ENCODE data around the gene WWP2. TPM values are rescaled to one million over a fixed set of nuclear protein-coding genes. Genes with fewer than 3 reads are reported as not detected.
"Not testable (repeated sequence)": the region's sequence is repeated elsewhere in the genome, so short reads cannot be mapped to it uniquely, and the experiment has no call there.

The WWP2 gene
- total RNA-seq, 3 donors from 2014 or later (not counting 1 experiment from before 2014, with no cell fraction given), result 72.8 to 95.6 (median 81.6) TPM

DNA sequence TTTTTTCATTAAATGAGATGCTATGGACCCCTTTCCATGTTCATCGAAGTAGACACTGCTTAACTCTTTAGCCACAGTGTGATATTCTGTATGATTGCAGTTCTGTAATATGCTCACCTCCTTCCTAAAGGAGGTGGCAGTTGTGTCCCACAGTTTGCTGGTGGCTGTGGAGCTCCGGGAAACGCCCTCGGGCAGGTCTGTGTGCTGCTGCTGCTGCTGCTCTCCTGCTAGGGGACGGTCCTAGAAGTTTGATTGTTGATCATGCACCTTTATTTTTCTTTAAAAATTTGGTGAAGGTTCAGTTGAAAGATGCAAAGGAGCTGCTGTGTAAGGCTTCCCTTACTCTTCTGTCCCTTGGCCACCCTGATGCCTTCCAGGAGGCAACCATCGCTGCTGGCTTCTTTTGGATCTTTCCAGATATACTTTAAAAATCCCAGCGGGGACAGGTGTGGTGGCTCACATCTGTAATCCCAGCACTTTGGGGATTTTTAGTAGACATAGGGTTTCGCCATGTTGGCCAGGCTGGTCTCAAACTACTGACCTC is 180.6 kb downstream of the WWP2 start:
- Mint-ChIP-seq H3K36me3 (no peaks in the 10 kb centered on the region), H3K27me3 (ENCODE audit: low read depth in 2 of 2) (no peaks in the 10 kb centered on the region), H3K4me3 (no peak overlapping the region), H3K27ac (no peak overlapping the region), H3K9me3 (no peaks in the 10 kb centered on the region), H3K4me1 (no peaks in the 10 kb centered on the region)
- no peak for ATAC-seq
- no peak for DNase-seq
- Histone ChIP-seq H3K4me1 (ENCODE audit: control insufficient read depth, insufficient read depth, low read length) (no peaks in the 10 kb centered on the region), H3K27me3 (ENCODE audit: control insufficient read depth, insufficient read depth, low read length) (no peaks in the 10 kb centered on the region), H3K27ac (ENCODE audit: low read length) (no peak overlapping the region), H3K4me3 (ENCODE audit: low read length) (no peak overlapping the region), H3K36me3 (ENCODE audit: control insufficient read depth, insufficient read depth, low read length) (peaks cover 29% of the 10 kb centered on the region), H3K9me3 (ENCODE audit: control insufficient read depth, insufficient read depth, low read length) (no peaks in the 10 kb centered on the region)
- 94% methylated on average over 8 of the region's 8 CpGs for WGBS (ENCODE audit: insufficient coverage)
- intact Hi-C loops (cut with micrococcal nuclease), result no loop called here
- TF ChIP-seq, protein P1, sequence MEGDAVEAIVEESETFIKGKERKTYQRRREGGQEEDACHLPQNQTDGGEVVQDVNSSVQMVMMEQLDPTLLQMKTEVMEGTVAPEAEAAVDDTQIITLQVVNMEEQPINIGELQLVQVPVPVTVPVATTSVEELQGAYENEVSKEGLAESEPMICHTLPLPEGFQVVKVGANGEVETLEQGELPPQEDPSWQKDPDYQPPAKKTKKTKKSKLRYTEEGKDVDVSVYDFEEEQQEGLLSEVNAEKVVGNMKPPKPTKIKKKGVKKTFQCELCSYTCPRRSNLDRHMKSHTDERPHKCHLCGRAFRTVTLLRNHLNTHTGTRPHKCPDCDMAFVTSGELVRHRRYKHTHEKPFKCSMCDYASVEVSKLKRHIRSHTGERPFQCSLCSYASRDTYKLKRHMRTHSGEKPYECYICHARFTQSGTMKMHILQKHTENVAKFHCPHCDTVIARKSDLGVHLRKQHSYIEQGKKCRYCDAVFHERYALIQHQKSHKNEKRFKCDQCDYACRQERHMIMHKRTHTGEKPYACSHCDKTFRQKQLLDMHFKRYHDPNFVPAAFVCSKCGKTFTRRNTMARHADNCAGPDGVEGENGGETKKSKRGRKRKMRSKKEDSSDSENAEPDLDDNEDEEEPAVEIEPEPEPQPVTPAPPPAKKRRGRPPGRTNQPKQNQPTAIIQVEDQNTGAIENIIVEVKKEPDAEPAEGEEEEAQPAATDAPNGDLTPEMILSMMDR (IDR thresholded peaks at IDR 0.05), result no peak

DNA sequence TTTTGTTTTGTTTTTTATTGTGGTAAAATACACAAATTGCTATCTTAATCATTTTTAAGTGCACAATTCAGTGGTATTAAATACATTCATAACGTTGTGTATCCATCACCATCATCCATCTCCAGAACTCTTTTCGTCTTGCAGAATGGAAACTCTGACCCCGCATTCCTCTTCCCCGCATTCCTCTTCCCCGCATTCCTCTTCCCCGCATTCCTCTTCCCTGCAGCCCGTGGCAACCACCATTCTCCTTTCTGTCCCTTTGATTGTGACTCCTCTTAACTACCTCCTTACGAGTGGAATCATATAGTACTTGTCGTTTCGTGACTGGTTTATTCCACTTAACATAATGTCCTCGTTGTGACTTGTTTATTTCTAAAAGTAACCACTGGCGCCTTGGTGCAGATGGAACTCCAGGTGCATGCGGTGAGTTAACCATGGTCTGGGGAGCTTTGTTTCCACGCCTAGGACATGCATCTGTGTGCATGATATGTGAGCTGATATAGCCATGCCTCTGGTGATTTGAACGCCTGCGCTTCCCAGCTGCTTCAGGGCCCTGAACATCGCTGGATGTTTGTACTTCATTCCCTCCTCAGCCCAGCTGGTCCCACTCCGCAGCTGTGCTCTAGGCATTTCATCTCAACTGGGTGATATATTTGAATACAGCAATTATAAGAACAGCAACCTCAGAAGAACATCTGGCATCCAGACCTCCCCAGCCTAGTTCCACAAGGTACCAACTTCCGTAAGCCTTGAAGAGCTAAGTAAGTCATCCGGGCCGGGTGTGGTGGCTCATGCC is 181.3 kb downstream of the WWP2 start:
- DNase-seq; H3K27ac Mint-ChIP-seq; H3K4me3 ChIP-seq (ENCODE audit: low read length); ATAC-seq; H3K36me3 Mint-ChIP-seq; H3K4me1 Mint-ChIP-seq; intact Hi-C loops (cut with micrococcal nuclease); H3K27me3 ChIP-seq (ENCODE audit: control insufficient read depth, insufficient read depth, low read length); H3K27me3 Mint-ChIP-seq (ENCODE audit: low read depth in 2 of 2); H3K4me1 ChIP-seq (ENCODE audit: control insufficient read depth, insufficient read depth, low read length); H3K9me3 Mint-ChIP-seq; H3K9me3 ChIP-seq (ENCODE audit: control insufficient read depth, insufficient read depth, low read length); H3K4me3 Mint-ChIP-seq; H3K27ac ChIP-seq (ENCODE audit: low read length): not testable (repeated sequence)
- peaks cover 27% of the 10 kb centered on the region for H3K36me3 ChIP-seq (ENCODE audit: control insufficient read depth, insufficient read depth, low read length)
- WGBS (ENCODE audit: insufficient coverage), result 97% methylated on average over 13 of the region's 21 CpGs

DNA sequence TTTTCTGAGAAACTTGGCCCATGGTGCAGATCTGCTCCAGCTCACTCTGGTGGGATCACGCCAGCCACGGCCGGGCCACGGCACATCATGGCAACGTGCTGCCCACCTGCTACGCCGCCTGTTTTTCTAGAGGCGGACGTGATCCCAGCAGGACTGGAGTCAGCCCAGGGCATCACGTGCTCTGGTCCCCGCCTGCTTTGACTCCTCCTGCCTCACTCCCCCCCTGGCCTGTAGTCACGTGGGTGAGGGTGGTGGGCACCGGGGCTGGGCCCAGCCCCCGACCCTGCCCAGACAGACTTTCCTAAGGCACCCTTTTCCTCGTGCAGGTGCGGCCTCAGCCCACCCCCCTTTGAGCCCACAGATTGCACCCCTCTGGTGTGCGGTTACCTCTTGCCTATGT is 188.3 kb downstream of the WWP2 start:
- H3K36me3 Mint-ChIP-seq; H3K27me3 ChIP-seq (ENCODE audit: control insufficient read depth, insufficient read depth, low read length); H3K27me3 Mint-ChIP-seq (ENCODE audit: low read depth in 2 of 2); H3K4me1 Mint-ChIP-seq; H3K4me3 ChIP-seq (ENCODE audit: low read length); H3K4me3 Mint-ChIP-seq; H3K4me1 ChIP-seq (ENCODE audit: control insufficient read depth, insufficient read depth, low read length); intact Hi-C loops (cut with micrococcal nuclease); DNase-seq; H3K27ac Mint-ChIP-seq; H3K36me3 ChIP-seq (ENCODE audit: control insufficient read depth, insufficient read depth, low read length); H3K9me3 ChIP-seq (ENCODE audit: control insufficient read depth, insufficient read depth, low read length); H3K27ac ChIP-seq (ENCODE audit: low read length); H3K9me3 Mint-ChIP-seq; ATAC-seq: not testable (repeated sequence)
- no CpG with 5 or more reads among the region's 17 CpGs for WGBS (ENCODE audit: insufficient coverage)

DNA sequence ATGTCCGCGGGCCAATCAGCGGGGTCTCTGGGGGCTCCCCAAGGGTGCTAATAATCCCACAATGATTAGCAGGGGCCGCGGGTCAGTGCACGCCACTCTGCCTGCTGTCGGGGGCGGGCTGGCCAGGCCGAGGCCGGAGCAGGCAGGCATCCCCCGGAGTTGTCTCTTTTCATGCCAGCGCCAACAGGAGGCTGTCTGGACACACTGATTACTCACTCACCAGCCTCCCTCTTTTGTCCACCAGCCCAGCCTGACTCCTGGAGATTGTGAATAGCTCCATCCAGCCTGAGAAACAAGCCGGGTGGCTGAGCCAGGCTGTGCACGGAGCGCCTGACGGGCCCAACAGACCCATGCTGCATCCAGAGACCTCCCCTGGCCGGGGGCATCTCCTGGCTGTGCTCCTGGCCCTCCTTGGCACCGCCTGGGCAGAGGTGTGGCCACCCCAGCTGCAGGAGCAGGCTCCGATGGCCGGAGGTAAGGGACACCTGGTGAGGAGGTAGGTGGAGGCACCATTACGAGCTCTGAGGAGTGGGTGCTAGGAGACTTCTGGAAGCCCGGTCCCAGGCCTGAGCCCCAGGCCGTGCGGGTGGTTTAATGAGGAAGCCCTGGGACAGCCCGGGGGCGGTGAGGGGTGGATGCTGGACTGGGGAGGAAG is 189.0 kb downstream of the WWP2 start, which contains the start of gene CLEC18A:
Gene CLEC18A, plus strand, starts transcription at position 318 of the 655 bp plus-strand sequence. Its CDS starts 33 bp downstream, at position 351.
- H3K27me3 ChIP-seq (ENCODE audit: control insufficient read depth, insufficient read depth, low read length); DNase-seq; H3K36me3 ChIP-seq (ENCODE audit: control insufficient read depth, insufficient read depth, low read length); H3K9me3 ChIP-seq (ENCODE audit: control insufficient read depth, insufficient read depth, low read length); H3K27me3 Mint-ChIP-seq (ENCODE audit: low read depth in 2 of 2); H3K27ac Mint-ChIP-seq; intact Hi-C loops (cut with micrococcal nuclease); H3K27ac ChIP-seq (ENCODE audit: low read length); H3K9me3 Mint-ChIP-seq; H3K4me3 Mint-ChIP-seq; H3K4me1 Mint-ChIP-seq; H3K4me3 ChIP-seq (ENCODE audit: low read length); H3K4me1 ChIP-seq (ENCODE audit: control insufficient read depth, insufficient read depth, low read length); H3K36me3 Mint-ChIP-seq: not testable (repeated sequence)
- peak in 1 of 3 donors; percentile 30 for ATAC-seq
- no CpG with 5 or more reads among the region's 26 CpGs for WGBS (ENCODE audit: insufficient coverage)

DNA sequence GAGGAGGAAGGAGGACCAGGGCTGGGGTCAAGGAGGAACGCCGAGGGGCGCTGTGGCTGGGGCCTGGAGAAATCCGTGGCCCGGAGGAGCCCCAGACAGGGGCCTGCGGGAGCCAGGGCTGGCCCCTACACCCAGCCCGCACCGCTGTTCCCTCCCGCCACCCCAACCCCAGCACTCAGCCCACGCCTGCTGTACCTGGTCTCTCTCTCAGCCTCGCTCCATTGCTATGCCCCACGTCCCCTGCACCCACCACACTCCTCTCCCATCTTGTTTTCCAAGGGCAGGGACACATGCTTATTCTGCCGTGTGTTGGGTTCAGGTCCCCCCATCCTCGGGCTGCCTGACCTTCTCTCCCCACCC is 189.5 kb downstream of the WWP2 start:
- H3K4me3 ChIP-seq (ENCODE audit: low read length); intact Hi-C loops (cut with micrococcal nuclease); H3K4me1 ChIP-seq (ENCODE audit: control insufficient read depth, insufficient read depth, low read length); H3K4me1 Mint-ChIP-seq; H3K27me3 ChIP-seq (ENCODE audit: control insufficient read depth, insufficient read depth, low read length); H3K36me3 ChIP-seq (ENCODE audit: control insufficient read depth, insufficient read depth, low read length); H3K4me3 Mint-ChIP-seq; H3K9me3 Mint-ChIP-seq; H3K27me3 Mint-ChIP-seq (ENCODE audit: low read depth in 2 of 2); ATAC-seq; H3K9me3 ChIP-seq (ENCODE audit: control insufficient read depth, insufficient read depth, low read length); H3K27ac ChIP-seq (ENCODE audit: low read length); DNase-seq; H3K36me3 Mint-ChIP-seq; H3K27ac Mint-ChIP-seq: not testable (repeated sequence)
- WGBS (ENCODE audit: insufficient coverage), result no CpG with 5 or more reads among the region's 14 CpGs

DNA sequence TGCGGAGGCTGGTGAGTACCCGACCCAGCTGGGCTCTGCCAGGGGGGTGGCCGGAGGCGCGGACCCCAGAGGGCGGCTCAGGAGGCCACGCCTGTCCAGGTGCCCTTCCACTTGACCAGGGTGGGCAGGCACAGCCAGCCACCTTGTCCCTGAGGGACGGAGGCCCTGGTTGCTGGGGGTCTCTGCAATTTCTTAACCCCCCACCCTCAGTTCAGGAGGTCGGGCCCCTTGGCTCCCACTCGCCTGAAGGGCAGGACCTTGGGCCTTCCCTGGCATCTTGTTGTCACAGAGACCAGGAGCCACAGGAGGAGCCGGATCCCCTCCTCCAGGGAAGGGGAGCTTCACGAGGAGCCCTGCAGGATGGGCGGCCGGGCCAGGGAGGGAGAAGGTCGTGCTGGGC is 190.0 kb downstream of the WWP2 start:
- DNase-seq; H3K4me1 ChIP-seq (ENCODE audit: control insufficient read depth, insufficient read depth, low read length); H3K4me3 ChIP-seq (ENCODE audit: low read length); H3K36me3 Mint-ChIP-seq; H3K36me3 ChIP-seq (ENCODE audit: control insufficient read depth, insufficient read depth, low read length); H3K27me3 ChIP-seq (ENCODE audit: control insufficient read depth, insufficient read depth, low read length); ATAC-seq; H3K4me1 Mint-ChIP-seq; H3K9me3 ChIP-seq (ENCODE audit: control insufficient read depth, insufficient read depth, low read length); H3K9me3 Mint-ChIP-seq; intact Hi-C loops (cut with micrococcal nuclease); H3K27ac Mint-ChIP-seq; H3K27me3 Mint-ChIP-seq (ENCODE audit: low read depth in 2 of 2); H3K27ac ChIP-seq (ENCODE audit: low read length); H3K4me3 Mint-ChIP-seq: not testable (repeated sequence)
- WGBS (ENCODE audit: insufficient coverage), result no CpG with 5 or more reads among the region's 15 CpGs
